ENCODE data around the gene GDF2. TPM values are rescaled to one million over a fixed set of nuclear protein-coding genes. Genes with fewer than 3 reads are reported as not detected.

The GDF2 gene
- total and polyA plus RNA-seq, 4 experiments from 2014 or later, result not detected

DNA sequence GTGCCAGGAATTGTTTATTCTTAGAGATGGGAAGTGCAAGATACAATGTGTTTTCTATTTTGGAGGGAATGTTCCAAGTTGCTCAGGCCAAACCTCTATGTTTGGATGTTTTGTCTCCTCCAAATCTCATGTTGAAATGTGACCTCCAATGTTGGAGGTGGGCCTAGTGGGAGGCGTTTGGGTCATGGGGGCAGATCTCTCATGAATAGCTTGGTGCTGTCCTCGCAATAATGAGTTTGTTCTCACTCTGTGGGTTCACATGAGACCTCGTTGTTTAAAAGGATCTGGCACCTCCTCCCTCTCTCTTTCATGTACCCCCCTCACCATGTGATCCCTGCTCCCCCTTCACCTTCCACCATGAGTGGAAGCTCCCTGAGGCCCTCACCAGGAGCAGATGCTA is 30.6 kb upstream of the GDF2 start:
- peaks cover 7% of the 10 kb centered on the region for H3K4me1 ChIP-seq (ENCODE audit: insufficient read depth, low read length)
- no peaks in the 10 kb centered on the region for H3K36me3 ChIP-seq (ENCODE audit: insufficient read depth, low read length)
- Mint-ChIP-seq H3K27ac (no peak overlapping the region), H3K4me3 (no peak overlapping the region), H3K27me3 (no peaks in the 10 kb centered on the region), H3K36me3 (no peaks in the 10 kb centered on the region), H3K4me1 (peaks cover 4 to 13% (median 7%) of the 10 kb centered on the region in 4 donors), H3K9me3 (no peaks in the 10 kb centered on the region)
- no peak for DNase-seq
- peaks cover 6% of the 10 kb centered on the region for H3K27me3 ChIP-seq (ENCODE audit: insufficient read depth, low read length)
- ChIA-PET POLR2A (ENCODE audit: partially characterized antibody) (no interaction called here), CTCF (ENCODE audit: partially characterized antibody) (interaction anchor here (0.9 kb wide), 1 partner anchor 20 kb away, joined by 3 read pairs; no protein-coding TSS in a partner anchor)
- no peaks in the 10 kb centered on the region for H3K9me3 ChIP-seq (ENCODE audit: control insufficient read depth in 1 of 2, low read length in 2 of 2)
- no peak overlapping the region for H3K4me3 ChIP-seq (ENCODE audit: low read length in 2 of 2)
- intact Hi-C loops (cut with micrococcal nuclease), result no loop called here
- no peak overlapping the region for H3K27ac ChIP-seq (ENCODE audit: low read depth, low read length)

DNA sequence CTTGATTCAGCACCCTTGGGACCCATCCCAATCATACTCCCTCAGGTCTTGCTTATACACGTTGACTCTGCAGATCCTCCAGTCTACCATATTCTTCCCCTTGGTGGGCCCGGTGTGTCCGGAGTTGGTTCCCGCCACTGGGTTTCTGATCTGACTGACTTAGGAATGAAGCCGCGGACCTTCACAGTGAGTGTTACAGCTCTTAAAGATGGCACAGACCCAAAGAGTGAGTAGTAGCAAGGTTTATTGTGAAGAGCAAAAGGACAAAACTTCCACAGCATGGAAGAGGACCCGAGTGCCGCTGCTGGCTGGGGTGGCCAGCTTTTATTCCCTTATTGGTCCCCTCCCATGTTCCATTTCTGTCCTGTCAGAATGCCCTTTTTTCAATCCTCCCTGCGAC is 28.2 kb upstream of the GDF2 start:
- Mint-ChIP-seq H3K36me3 (no peaks in the 10 kb centered on the region), H3K4me3 (no peak overlapping the region), H3K27me3 (no peaks in the 10 kb centered on the region), H3K4me1 (peaks cover 0 to 5% (median 0%) of the 10 kb centered on the region in 4 donors), H3K9me3 (no peaks in the 10 kb centered on the region), H3K27ac (no peak overlapping the region)
- Histone ChIP-seq H3K27ac (ENCODE audit: low read depth, low read length) (no peak overlapping the region), H3K36me3 (ENCODE audit: insufficient read depth, low read length) (no peaks in the 10 kb centered on the region), H3K27me3 (ENCODE audit: insufficient read depth, low read length) (peaks cover 6% of the 10 kb centered on the region), H3K4me1 (ENCODE audit: insufficient read depth, low read length) (no peaks in the 10 kb centered on the region), H3K9me3 (ENCODE audit: control insufficient read depth in 1 of 2, low read length in 2 of 2) (no peaks in the 10 kb centered on the region), H3K4me3 (ENCODE audit: low read length in 2 of 2) (no peak overlapping the region)
- DNase-seq, result no peak
- CTCF ChIA-PET (ENCODE audit: partially characterized antibody), result no interaction called here
- intact Hi-C loops (cut with micrococcal nuclease), result no loop called here
- POLR2A ChIA-PET (ENCODE audit: partially characterized antibody), result no interaction called here

DNA sequence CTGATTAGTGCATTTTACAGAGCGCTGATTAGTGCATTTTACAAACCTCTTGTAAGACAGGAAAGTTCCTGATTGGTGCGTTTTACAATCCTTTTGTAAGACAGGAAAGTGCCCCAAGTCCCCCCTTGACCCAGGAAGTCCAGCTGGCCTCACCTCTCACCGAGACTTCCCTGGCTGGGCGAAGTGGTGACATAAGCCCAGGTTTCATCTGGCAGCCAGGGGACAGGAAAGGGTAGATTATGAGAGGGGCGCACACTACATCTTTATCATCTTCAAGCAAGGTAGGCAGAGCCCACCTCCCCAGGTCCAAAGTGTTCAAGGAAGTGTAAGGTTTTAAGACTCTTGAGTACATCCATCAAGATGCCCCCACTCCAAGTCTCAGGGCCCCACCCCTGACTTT is 27.8 kb upstream of the GDF2 start:
- no peaks in the 10 kb centered on the region for H3K36me3 Mint-ChIP-seq
- Histone ChIP-seq H3K4me3 (ENCODE audit: low read length in 2 of 2) (no peak overlapping the region), H3K36me3 (ENCODE audit: insufficient read depth, low read length) (no peaks in the 10 kb centered on the region), H3K27ac (ENCODE audit: low read depth, low read length) (no peak overlapping the region), H3K27me3 (ENCODE audit: insufficient read depth, low read length) (peaks cover 6% of the 10 kb centered on the region), H3K9me3 (ENCODE audit: control insufficient read depth in 1 of 2, low read length in 2 of 2) (no peaks in the 10 kb centered on the region), H3K4me1 (ENCODE audit: insufficient read depth, low read length) (peaks cover 1% of the 10 kb centered on the region)
- POLR2A ChIA-PET (ENCODE audit: partially characterized antibody), result no interaction called here
- no peak for DNase-seq
- H3K9me3 Mint-ChIP-seq, result no peaks in the 10 kb centered on the region
- intact Hi-C loops (cut with micrococcal nuclease), result no loop called here
- H3K4me3 Mint-ChIP-seq, result no peak overlapping the region
- peaks cover under 1 to 3% of the 10 kb centered on the region in 2 donors for H3K27me3 Mint-ChIP-seq
- peaks cover 0 to 8% (median under 1%) of the 10 kb centered on the region in 4 donors for H3K4me1 Mint-ChIP-seq
- H3K27ac Mint-ChIP-seq, result no peak overlapping the region
- CTCF ChIA-PET (ENCODE audit: partially characterized antibody), result no interaction called here

DNA sequence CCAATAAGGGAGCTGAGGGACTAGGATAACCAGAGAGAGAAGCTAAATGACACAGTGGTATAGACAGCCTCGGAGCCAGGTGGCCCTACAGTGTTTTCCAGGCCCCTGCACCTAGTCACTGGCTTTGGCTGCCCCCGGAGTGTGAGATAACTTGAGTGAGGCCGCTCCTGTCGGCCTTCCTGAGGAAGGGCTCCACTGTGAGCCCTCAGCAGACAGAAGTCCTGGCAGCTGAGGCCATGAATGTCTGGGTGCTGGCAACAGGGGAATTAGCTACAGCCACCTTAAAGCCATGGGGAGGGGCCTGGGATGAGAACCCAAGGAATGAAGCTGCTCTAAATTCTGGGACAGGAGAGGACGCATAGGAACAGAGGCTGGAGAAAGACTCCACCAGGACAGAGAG is 26.8 kb upstream of the GDF2 start:
- ChIA-PET POLR2A (ENCODE audit: partially characterized antibody) (interaction anchor here (1.3 kb wide), 1 partner anchor 8 kb away, joined by 4 read pairs; no protein-coding TSS in a partner anchor), CTCF (ENCODE audit: partially characterized antibody) (interaction anchor here (2.9 kb wide), 1 partner anchor 16 kb away, joined by 10 read pairs; no protein-coding TSS in a partner anchor)
- H3K9me3 Mint-ChIP-seq, result no peaks in the 10 kb centered on the region
- Histone ChIP-seq H3K9me3 (ENCODE audit: control insufficient read depth in 1 of 2, low read length in 2 of 2) (no peaks in the 10 kb centered on the region), H3K27me3 (ENCODE audit: insufficient read depth, low read length) (peaks cover 6% of the 10 kb centered on the region), H3K4me1 (ENCODE audit: insufficient read depth, low read length) (peaks cover 5% of the 10 kb centered on the region), H3K27ac (ENCODE audit: low read depth, low read length) (no peak overlapping the region), H3K36me3 (ENCODE audit: insufficient read depth, low read length) (no peaks in the 10 kb centered on the region), H3K4me3 (ENCODE audit: low read length in 2 of 2) (no peak overlapping the region)
- peaks cover 0 to 11% (median 3%) of the 10 kb centered on the region in 4 donors for H3K4me1 Mint-ChIP-seq
- no peak overlapping the region for H3K27ac Mint-ChIP-seq
- intact Hi-C loops (cut with micrococcal nuclease), result no loop called here
- no peak for DNase-seq
- no peaks in the 10 kb centered on the region for H3K36me3 Mint-ChIP-seq
- H3K27me3 Mint-ChIP-seq, result peaks cover 3 to 5% of the 10 kb centered on the region in 2 donors
- H3K4me3 Mint-ChIP-seq, result no peak overlapping the region

DNA sequence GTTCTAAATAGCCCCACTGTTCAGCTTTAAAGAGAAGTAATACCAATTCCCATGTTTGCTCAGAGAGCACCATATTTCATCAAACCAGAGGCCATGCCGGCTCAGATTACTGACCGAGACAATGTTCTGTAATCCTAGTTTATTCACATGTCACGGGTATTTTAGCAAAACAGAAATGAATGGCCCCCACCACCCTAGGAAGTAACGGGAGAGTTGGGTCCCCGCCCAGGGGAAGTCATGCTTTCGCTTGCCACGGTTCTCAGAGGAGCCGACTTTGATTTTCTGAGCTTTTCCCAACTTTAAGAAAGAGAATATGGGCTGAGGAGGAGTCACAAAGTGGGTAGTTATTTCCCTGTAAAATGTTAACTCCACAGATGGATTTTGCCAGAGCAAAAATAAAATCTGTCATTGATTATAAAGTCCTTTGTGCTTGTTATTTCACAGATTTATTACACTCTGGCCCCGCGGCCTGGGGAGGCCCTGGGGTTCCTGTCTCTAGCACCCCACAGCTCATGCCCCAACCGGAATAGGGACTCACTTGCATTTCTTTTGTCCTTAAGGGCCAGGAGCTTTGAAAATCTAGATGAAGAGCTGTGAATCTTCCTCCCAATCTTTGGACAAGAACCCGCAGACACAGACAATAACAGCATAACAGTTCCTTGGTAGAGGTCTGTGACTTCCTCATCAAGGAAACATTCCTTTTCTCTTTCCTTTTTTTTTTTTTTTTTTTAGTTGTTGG is 25.9 kb upstream of the GDF2 start:
- intact Hi-C loops (cut with micrococcal nuclease), result no loop called here
- peaks cover 6% of the 10 kb centered on the region for H3K27me3 ChIP-seq (ENCODE audit: insufficient read depth, low read length)
- no peak for DNase-seq
- Mint-ChIP-seq H3K27me3 (peaks cover 3 to 8% of the 10 kb centered on the region in 2 donors), H3K36me3 (no peaks in the 10 kb centered on the region), H3K4me1 (peaks cover 5 to 13% (median 7%) of the 10 kb centered on the region in 4 donors), H3K4me3 (peak overlapping the region in 1 of 8 donors; percentile 18), H3K27ac (no peak overlapping the region), H3K9me3 (no peaks in the 10 kb centered on the region)
- H3K36me3 ChIP-seq (ENCODE audit: insufficient read depth, low read length), result no peaks in the 10 kb centered on the region
- no peak overlapping the region for H3K4me3 ChIP-seq (ENCODE audit: low read length in 2 of 2)
- CTCF ChIA-PET (ENCODE audit: partially characterized antibody), result interaction anchor here (2.9 kb wide), 1 partner anchor 15 kb away, joined by 10 read pairs; no protein-coding TSS in a partner anchor
- no peak overlapping the region for H3K27ac ChIP-seq (ENCODE audit: low read depth, low read length)
- peaks cover 12% of the 10 kb centered on the region for H3K4me1 ChIP-seq (ENCODE audit: insufficient read depth, low read length)
- no peaks in the 10 kb centered on the region for H3K9me3 ChIP-seq (ENCODE audit: control insufficient read depth in 1 of 2, low read length in 2 of 2)
- POLR2A ChIA-PET (ENCODE audit: partially characterized antibody), result interaction anchor here (1.3 to 1.4 kb wide), 2 partner anchors 9 to 15 kb away, joined by 4 read pairs; no protein-coding TSS in a partner anchor

DNA sequence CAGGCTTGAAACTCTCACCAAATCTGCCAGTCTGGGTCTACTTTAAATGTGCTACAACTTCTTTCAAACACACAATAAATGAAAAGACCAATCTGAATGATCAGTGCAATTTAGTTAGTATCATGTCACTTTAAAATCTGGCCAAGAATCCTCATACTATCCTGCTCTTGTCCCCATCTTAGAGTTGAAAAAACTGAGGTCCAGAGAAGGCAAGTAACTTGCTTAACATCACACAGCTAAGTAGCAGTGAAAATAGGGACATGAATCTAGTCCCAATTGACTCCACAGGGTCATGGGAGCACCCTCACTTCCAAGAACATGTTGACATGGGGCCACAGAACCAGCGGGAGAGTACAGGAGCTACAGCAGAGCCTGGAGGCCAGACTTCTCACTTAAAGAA is 25.3 kb upstream of the GDF2 start:
- CTCF ChIA-PET (ENCODE audit: partially characterized antibody), result interaction anchor here (1.2 to 2.9 kb wide), 4 partner anchors 9 to 249 kb away, joined by 4 to 10 read pairs (median 6); no protein-coding TSS in a partner anchor
- POLR2A ChIA-PET (ENCODE audit: partially characterized antibody), result interaction anchor here (1.1 to 1.4 kb wide), 2 partner anchors 14 to 131 kb away, joined by 3 to 4 read pairs; no protein-coding TSS in a partner anchor

DNA sequence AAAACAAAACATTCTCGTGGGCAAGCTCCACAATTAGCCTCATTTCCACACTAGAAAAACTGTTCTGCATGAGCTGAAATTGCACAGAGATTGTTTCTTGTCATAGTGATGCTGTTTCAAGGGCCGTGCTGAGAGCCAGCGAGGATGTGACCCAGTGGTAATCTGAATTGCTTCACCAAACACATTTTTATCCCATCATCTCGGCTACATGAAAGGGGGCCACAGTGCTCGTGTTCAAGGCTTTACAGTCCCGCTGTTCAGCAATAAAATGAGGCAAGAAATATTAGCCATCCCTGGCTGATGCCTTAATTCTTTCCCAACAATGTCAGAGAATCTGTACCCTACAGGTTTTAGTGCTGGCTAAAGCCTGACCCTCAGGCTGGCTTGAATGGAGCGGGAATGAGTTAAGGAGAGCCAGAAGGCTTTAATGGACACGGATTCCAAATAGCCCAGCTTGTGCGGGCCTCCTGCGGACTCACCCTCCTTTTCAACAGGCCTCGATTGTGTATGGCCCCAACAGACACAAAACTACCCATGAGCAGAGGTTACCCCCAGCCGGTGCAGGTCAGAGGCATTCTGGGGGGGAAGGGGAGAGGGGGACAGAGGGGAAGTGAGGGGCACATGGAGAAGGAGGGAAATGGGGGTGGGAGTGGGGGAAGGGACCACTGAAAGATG is 24.3 kb upstream of the GDF2 start:
- Mint-ChIP-seq H3K27me3 (peaks cover 3 to 13% of the 10 kb centered on the region in 2 donors), H3K4me1 (peaks cover 9 to 19% (median 12%) of the 10 kb centered on the region in 4 donors), H3K4me3 (no peak overlapping the region), H3K36me3 (no peaks in the 10 kb centered on the region), H3K27ac (no peak overlapping the region), H3K9me3 (no peaks in the 10 kb centered on the region)
- no peak for DNase-seq
- Histone ChIP-seq H3K4me1 (ENCODE audit: insufficient read depth, low read length) (peaks cover 12% of the 10 kb centered on the region), H3K9me3 (ENCODE audit: control insufficient read depth in 1 of 2, low read length in 2 of 2) (no peaks in the 10 kb centered on the region), H3K27me3 (ENCODE audit: insufficient read depth, low read length) (peaks cover 6% of the 10 kb centered on the region), H3K27ac (ENCODE audit: low read depth, low read length) (no peak overlapping the region), H3K4me3 (ENCODE audit: low read length in 2 of 2) (no peak overlapping the region), H3K36me3 (ENCODE audit: insufficient read depth, low read length) (no peaks in the 10 kb centered on the region)
- POLR2A ChIA-PET (ENCODE audit: partially characterized antibody), result interaction anchor here (1.1 to 1.4 kb wide), 2 partner anchors 13 to 132 kb away, joined by 3 to 4 read pairs; no protein-coding TSS in a partner anchor
- CTCF ChIA-PET (ENCODE audit: partially characterized antibody), result interaction anchor here (0.9 to 2.9 kb wide), 5 partner anchors 8 to 250 kb away, joined by 4 to 10 read pairs (median 4); no protein-coding TSS in a partner anchor
- intact Hi-C loops (cut with micrococcal nuclease), result no loop called here

More for the DNA sequence above, 25.3 kb upstream of the GDF2 start:
- Mint-ChIP-seq H3K9me3 (no peaks in the 10 kb centered on the region), H3K27me3 (peaks cover 3 to 8% of the 10 kb centered on the region in 2 donors), H3K36me3 (no peaks in the 10 kb centered on the region), H3K4me1 (peaks cover 5 to 15% (median 9%) of the 10 kb centered on the region in 4 donors), H3K4me3 (no peak overlapping the region), H3K27ac (peak overlapping the region in 1 of 7 donors; percentile 47)
- no peak for DNase-seq
- Histone ChIP-seq H3K4me3 (ENCODE audit: low read length in 2 of 2) (no peak overlapping the region), H3K27ac (ENCODE audit: low read depth, low read length) (no peak overlapping the region), H3K27me3 (ENCODE audit: insufficient read depth, low read length) (peaks cover 6% of the 10 kb centered on the region), H3K36me3 (ENCODE audit: insufficient read depth, low read length) (no peaks in the 10 kb centered on the region), H3K4me1 (ENCODE audit: insufficient read depth, low read length) (peaks cover 12% of the 10 kb centered on the region), H3K9me3 (ENCODE audit: control insufficient read depth in 1 of 2, low read length in 2 of 2) (no peaks in the 10 kb centered on the region)
- intact Hi-C loops (cut with micrococcal nuclease), result no loop called here
